Lower leg skin (tissue), 4 donors: ENCODE results near the gene AHRR. TPM values are rescaled to one million over a fixed set of nuclear protein-coding genes. Genes with fewer than 3 reads are reported as not detected.

Source experiments
- DNase-seq, 2 donors: peaks; one replicate each; pipeline ENCODE4 v3.0.0-alpha.2; 2019; ENCODE audit warnings: low spot score in 2 of 2
- H3K4me3 ChIP-seq: fragments of 200-600 bp; sonication (generic); 2 replicates; pipeline ENCODE4 v1.5.1; 2017; ENCODE audit warnings: mild to moderate bottlenecking, low read depth; ENCODE audit not compliant: poor library complexity, severe bottlenecking
- POLR2A ChIP-seq, 2 donors: fragments of 450-650 bp; IDR thresholded peaks; one replicate each; pipeline ENCODE4 v1.6.1; 2016 to 2017; ENCODE audit warnings: antibody characterized with exemption in 2 of 2, mild to moderate bottlenecking in 1 of 2, moderate library complexity in 1 of 2
- WGBS, 2 donors: methylation state at CpG; one replicate each; pipeline ENCODE4 v1.1.5; 2018; 5-methylcytosine and 5-hydroxymethylcytosine counted together
- intact Hi-C: fragments of 100-400 bp; cut with DNase I; formaldehyde crosslinking; loops from one replicate; pipeline ENCODE4 v1.15.0; 2023; ENCODE audit warnings: low total_unique reads
- total RNA-seq, 4 donors: library from RNA; depleted of rRNA; stranded (reverse); fragments of >200 nt; gene quantifications; one replicate each; pipeline ENCODE4 v1.1.0, GENCODE V29; 2016
- TF ChIP-seq, protein P1 (sequence below), 3 donors: fragments of 450-650 bp; IDR thresholded peaks; one replicate each; pipeline ENCODE4 v1.5.1; 2016; ENCODE audit warnings: antibody characterized with exemption in 3 of 3, mild to moderate bottlenecking in 3 of 3, moderate library complexity in 2 of 3

The AHRR gene
- total RNA-seq, 4 donors from 2014 or later, result 3.6 to 19.6 (median 6.0) TPM

DNA sequence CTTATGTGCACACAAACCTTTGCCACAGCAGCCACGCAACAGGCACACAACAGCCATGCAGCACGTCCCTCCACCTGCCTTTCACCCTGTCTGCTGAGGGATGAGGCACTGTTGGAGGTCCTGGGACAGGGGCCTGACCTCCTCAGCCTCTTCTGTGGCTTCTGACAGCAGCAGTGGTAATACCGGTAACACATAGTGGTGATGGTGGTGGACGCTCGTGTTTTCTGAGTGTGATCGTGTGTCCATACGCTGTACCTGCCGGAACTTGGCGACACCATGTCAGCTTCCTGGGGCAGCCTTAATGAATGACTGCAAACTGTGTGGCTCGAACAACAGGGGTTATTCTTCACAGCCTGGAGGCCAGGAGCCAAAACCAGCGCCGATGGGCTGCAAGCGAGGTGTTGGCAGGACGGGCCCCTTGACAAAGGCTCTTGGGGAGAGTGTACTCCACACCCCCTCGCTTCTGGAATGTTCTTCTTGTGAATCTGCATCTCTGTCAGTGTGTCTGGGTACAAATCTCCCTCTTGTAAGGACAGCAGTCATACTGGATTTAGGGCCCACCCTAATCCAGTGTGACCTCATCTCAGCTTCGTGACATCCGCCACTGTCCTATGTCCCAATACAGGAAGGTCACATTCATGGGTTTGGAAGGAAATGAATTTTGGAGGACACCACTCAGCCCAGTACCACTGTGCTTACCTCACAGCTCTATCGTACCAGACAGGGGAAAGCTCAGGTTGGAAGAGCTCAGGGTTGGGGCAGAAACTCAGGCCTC is 66.2 kb downstream of the AHRR start:
- peak in 1 of 2 donors; percentile 79 for DNase-seq
- WGBS, 2 donors, result 87 to 91% methylated on average over 18 of the region's 18 CpGs
- H3K4me3 ChIP-seq, result no peak overlapping the region
- TF ChIP-seq POLR2A (IDR thresholded peaks at IDR 0.05), result no peak
- TF ChIP-seq, protein P1, sequence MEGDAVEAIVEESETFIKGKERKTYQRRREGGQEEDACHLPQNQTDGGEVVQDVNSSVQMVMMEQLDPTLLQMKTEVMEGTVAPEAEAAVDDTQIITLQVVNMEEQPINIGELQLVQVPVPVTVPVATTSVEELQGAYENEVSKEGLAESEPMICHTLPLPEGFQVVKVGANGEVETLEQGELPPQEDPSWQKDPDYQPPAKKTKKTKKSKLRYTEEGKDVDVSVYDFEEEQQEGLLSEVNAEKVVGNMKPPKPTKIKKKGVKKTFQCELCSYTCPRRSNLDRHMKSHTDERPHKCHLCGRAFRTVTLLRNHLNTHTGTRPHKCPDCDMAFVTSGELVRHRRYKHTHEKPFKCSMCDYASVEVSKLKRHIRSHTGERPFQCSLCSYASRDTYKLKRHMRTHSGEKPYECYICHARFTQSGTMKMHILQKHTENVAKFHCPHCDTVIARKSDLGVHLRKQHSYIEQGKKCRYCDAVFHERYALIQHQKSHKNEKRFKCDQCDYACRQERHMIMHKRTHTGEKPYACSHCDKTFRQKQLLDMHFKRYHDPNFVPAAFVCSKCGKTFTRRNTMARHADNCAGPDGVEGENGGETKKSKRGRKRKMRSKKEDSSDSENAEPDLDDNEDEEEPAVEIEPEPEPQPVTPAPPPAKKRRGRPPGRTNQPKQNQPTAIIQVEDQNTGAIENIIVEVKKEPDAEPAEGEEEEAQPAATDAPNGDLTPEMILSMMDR (IDR thresholded peaks at IDR 0.05), result no peak
- intact Hi-C loops, result no loop called here

DNA sequence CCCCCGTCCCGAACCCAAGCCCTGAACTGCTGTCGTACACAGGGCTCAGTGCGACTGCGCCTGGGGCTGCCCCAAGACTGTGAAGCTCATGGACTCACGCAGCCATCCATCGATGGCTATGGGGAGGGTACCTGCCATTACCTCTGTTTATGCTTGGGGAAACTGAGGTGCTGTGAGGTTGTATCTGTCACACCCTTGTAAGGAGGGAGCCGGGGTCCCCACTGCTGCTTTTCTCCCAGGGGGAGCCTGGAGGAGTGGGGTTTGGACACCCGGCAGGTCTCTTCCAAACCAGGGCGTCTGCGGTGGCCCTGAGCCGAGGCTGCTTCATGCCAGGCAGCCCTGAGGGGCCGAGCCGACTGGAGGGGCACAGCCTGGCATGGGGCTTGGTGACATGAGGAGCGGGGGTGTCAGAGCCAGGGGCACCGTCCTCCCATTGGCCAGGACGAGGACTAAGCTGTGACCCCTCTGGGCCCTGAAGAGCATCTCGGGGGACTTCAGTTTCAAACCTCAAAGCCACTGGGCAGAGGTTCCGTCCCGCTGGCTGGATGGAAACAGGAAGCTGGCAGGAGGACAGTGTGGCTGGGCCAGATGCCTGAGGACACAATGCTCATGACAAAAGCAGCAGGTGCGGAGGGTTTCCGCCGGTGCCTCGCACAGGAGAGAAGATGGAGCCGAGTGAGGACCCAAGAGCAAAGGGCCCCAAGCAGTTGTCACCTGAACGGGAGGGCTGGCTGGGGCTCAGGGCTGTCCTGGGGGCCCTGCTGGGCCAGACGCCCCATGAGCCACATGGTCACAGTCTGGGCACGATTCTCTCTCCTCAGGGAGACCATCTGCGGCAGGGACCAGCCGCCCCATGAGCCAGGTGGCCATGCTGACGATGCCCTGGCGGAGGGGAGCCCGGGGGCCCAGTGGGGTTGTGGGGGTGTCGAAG is 67.0 kb downstream of the AHRR start:
- TF ChIP-seq, protein P1 (IDR thresholded peaks at IDR 0.05), result no peak
- no peak for TF ChIP-seq POLR2A (IDR thresholded peaks at IDR 0.05)
- WGBS, 2 donors, result 72 to 82% methylated on average over 19 to 34 of the region's 34 CpGs
- H3K4me3 ChIP-seq, result no peak overlapping the region
- DNase-seq, result peak in 1 of 2 donors; percentile 85
- intact Hi-C loops, result no loop called here

DNA sequence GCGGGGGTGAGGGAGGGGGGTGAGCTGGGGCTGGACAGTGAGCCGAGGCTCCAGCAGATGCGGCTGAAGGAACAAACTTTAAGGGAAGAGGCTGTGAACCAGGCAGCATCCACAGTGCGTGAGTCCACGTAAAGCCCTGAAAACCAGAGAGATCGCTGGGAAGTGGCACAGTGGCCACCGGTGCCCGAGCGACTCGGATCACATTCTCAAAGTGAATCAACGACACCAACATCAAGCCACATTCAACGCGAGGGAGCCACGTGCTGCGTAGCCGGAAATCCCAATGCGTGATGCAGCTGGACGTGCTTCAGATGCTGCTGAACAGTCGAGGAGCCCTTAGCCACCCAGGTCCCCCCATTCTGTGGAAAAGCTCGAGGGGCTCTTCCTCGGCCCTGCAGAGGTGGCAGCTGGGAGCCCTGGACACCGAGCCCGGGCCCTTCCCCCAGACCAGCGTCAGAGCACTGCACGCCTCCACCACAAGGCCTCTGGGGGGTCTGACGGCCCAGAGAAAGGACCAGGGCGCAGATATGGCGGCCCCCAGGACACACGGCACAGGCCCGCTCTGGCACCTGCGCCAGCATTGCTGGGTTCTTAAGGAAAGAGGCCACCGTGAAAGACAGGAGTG is 67.8 kb downstream of the AHRR start:
- 92 to 93% methylated on average over 32 of the region's 32 CpGs for WGBS, 2 donors
- intact Hi-C loops, result no loop called here
- no peak for TF ChIP-seq POLR2A (IDR thresholded peaks at IDR 0.05)
- TF ChIP-seq, protein P1 (IDR thresholded peaks at IDR 0.05), result no peak
- H3K4me3 ChIP-seq, result no peak overlapping the region
- peak in 1 of 2 donors; percentile 80 for DNase-seq

DNA sequence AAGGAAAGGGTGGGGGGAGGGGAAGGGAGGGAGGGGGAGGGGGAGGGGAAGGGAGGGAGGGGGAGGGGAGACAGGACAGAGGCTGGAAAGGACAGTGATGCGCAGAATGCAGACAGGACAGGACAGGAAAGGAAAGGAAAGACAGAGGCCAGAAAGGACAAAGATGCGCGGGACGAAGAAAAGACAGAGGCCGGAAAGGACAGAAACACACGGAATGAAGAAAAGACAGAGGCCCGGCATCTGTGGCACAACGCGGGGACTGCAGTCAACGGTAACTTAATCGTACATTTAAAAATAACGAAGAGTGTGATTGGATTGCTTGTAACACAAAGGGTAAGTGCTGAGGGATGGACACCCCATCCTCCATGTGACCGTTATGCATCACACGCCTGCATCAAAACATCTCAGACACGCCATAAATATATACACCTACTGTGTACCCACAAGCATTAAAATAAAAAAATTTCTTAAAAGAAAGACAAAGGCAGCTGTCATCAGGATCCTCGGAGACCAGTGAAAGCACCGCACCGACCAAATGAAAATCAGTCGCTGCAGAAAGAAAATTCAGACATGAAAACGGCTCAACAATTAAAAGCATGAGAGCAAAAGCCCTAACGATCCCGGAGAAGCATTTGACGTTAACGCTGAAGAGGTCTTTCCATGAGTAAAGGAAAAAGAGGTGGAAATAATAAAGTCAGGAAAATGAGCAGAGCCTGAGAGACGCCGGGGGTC is 68.5 kb downstream of the AHRR start:
- DNase-seq, result peak in 1 of 2 donors; percentile 68
- intact Hi-C loops, result no loop called here

More for the DNA sequence above, 68.5 kb downstream of the AHRR start:
- no peak for TF ChIP-seq POLR2A (IDR thresholded peaks at IDR 0.05)
- TF ChIP-seq, protein P1 (IDR thresholded peaks at IDR 0.05), result no peak
- no peak overlapping the region for H3K4me3 ChIP-seq
- 76 to 77% methylated on average over 26 of the region's 26 CpGs for WGBS, 2 donors
